22Rv1 (cell line): Measurements from ENCODE around the gene TMEM19.
"Not testable (repeated sequence)": the region's sequence is repeated elsewhere in the genome, so short reads cannot be mapped to it uniquely, and the experiment has no call there.

Source experiments
- H3K27ac ChIP-seq: fragments of 450-650 bp; 2 replicates; pipeline ENCODE4 v1.5.1; 2017
- CTCF ChIP-seq: fragments of 450-650 bp; IDR thresholded peaks from 2 replicates; pipeline ENCODE4 v1.5.1; 2017; ENCODE audit warnings: mild to moderate bottlenecking
- ZFX ChIP-seq: fragments of 450-650 bp; IDR thresholded peaks from 2 replicates; pipeline ENCODE4 v1.6.1; 2017; ENCODE audit warnings: antibody characterized with exemption, borderline replicate concordance

Gene TMEM19

DNA sequence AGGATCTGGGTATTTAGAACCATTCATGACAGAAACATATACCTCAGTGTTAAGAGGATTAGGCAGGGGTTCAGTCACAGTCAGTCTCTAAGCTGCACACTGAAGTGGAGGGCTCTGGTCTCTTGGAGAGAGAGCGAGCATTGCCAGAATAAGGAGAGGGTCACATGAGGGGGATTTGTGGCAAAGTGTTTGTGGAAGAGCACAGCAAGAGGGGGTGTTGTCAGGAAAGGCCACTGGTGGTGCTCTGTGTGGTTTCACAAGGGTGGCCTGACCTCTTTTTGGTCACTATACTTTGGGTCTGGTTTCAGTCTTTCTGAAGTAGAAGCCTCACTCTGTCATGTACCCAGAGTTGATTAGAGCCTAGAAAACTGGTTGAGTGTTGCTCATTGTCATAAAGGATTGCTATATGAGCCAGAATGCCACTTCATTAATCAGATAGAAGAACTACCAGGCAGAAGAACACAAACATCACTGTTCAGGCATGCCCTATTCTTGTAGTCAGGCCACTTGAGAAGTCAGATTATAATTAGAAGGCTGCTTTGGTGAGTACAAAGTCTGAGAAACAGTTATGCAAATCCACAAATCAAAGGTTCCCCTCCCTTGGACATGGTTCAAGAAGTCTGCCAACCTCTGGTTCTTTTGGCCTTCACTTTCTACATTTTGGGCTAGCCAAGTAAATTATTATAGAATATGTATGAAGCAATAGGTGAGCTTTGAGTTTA is 8.4 kb downstream of the TMEM19 start:
- TF ChIP-seq ZFX = no peak
- TF ChIP-seq CTCF = no peak
- H3K27ac ChIP-seq = no peak overlapping the region

DNA sequence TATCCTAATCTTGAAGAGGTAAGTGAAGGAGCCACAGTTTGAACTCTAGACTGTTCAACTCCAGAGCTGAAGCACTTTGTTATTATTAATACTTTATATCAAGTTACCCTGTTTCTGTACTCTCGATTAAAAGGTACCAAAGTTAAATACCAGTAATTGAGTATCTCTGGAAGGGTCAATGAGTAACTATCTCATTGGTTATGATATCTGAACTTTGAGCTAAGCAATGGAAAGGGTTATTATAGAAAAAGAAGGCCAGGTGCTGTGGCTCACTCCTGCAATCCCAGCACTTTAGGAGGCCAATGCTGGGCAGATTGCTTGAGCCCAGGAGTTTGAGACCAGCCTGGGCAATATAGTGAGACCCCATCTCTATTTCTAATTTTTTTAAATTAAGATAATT is 9.9 kb downstream of the TMEM19 start:
- TF ChIP-seq ZFX (no peak), CTCF (no peak)
- H3K27ac ChIP-seq = no peak overlapping the region

GRCh38 chr12:71702181-71702580 is 16.3 kb downstream of the TMEM19 start:
- H3K27ac ChIP-seq = not testable (repeated sequence)

GRCh38 chr12:71702590-71702989 is 16.7 kb downstream of the TMEM19 start:
- no peak overlapping the region for H3K27ac ChIP-seq
- no peak for TF ChIP-seq CTCF
- TF ChIP-seq ZFX = no peak

- TF ChIP-seq CTCF (no peak), ZFX (no peak)
- no peak overlapping the region for H3K27ac ChIP-seq
Measured at GRCh38 chr12:71703206-71703605, 17.3 kb downstream of the TMEM19 start.

DNA sequence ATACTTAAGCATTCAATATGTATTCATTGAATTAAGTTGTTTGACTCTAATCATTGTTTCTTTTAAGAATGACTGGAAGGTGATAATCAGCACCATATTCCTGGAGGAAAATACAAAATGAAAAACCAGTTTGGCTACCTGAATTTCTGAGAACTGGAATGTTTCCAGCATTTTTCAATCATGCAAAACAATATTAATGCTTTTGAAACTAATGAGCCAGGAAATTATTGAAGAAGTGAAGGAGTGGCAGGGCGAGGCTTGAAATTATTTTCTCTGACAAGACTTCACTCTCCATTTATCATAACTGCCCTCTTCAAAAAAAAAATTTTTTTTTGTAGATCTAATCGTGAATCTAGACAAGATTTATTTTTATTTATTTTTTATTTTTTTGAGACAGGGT is 19.0 kb downstream of the TMEM19 start:
- TF ChIP-seq ZFX (no peak), CTCF (no peak)

DNA sequence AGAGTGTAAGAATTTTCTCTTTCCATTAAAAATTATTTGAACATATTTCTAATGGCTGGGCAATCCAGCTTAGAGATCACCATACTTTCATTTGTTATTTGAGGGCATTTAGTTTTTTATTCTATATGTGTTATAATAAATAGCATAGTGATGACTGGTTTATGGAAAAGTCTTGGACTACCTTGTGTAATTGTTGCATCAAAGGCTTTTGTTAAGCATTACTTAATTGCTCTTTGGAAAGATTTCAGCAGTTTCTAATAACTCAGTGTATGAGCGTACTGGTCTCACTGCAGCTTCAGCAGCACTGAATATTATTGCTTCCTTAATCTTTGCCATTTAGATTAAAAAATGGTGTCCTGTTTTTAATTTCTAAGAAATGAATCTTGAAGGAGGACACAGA is 22.8 kb downstream of the TMEM19 start:
- TF ChIP-seq ZFX (no peak), CTCF (no peak)
- no peak overlapping the region for H3K27ac ChIP-seq

More for the DNA sequence above, 19.0 kb downstream of the TMEM19 start:
- no peak overlapping the region for H3K27ac ChIP-seq
